Measurements from ENCODE around the gene OGFR. TPM values are rescaled to one million over a fixed set of nuclear protein-coding genes. Genes with fewer than 3 reads are reported as not detected.
A peak's percentile ranks its signal among the peaks of the same experiment; 100 is the strongest.
"Not testable (repeated sequence)": the region's sequence is repeated elsewhere in the genome, so short reads cannot be mapped to it uniquely, and the experiment has no call there.

Gene OGFR
- total and polyA plus RNA-seq, 9 donors: 28.6 to 52.9 (median 43.0) TPM

- Histone ChIP-seq H3K4me1 (ENCODE audit: insufficient read depth) (no peaks in the 10 kb centered on the region), H3K27me3 (no peaks in the 10 kb centered on the region), H3K27ac (no peak overlapping the region), H3K4me3 (no peak overlapping the region), H3K36me3 (no peaks in the 10 kb centered on the region), H3K9me3 (no peaks in the 10 kb centered on the region)
- no peak for TF ChIP-seq EP300 (IDR thresholded peaks at IDR 0.05)
- TF ChIP-seq POLR2A (IDR thresholded peaks at IDR 0.05): no peak
- no peak for TF ChIP-seq CTCF (IDR thresholded peaks at IDR 0.05)
- intact Hi-C loops (cut with DNase I): no loop called here
- DNase-seq: no peak
Measured at GRCh38 chr20:62849431-62849830, 44.8 kb downstream of the OGFR start.

- no peaks in the 10 kb centered on the region for H3K4me1 ChIP-seq (ENCODE audit: insufficient read depth)
- H3K27me3 ChIP-seq: no peaks in the 10 kb centered on the region
- TF ChIP-seq CTCF (IDR thresholded peaks at IDR 0.05) (no peak), EP300 (IDR thresholded peaks at IDR 0.05) (no peak), POLR2A (IDR thresholded peaks at IDR 0.05) (no peak)
- H3K27ac ChIP-seq: no peak overlapping the region
- H3K4me3 ChIP-seq: no peak overlapping the region
- no peaks in the 10 kb centered on the region for H3K9me3 ChIP-seq
- peak in 1 of 5 donors; percentile 31 for DNase-seq
- WGBS, 3 donors: 86 to 87% (median 87%) methylated on average over 22 of the region's 22 CpGs
- no peaks in the 10 kb centered on the region for H3K36me3 ChIP-seq
- intact Hi-C loops (cut with DNase I): no loop called here
Measured at GRCh38 chr20:62850333-62850974, 45.8 kb downstream of the OGFR start.

- no peak overlapping the region for H3K4me3 ChIP-seq
- H3K36me3 ChIP-seq: no peaks in the 10 kb centered on the region
- DNase-seq: peak in 1 of 5 donors; percentile 21
- H3K9me3 ChIP-seq: no peaks in the 10 kb centered on the region
- intact Hi-C loops (cut with DNase I): no loop called here
- no peak overlapping the region for H3K27ac ChIP-seq
- 86 to 90% (median 89%) methylated on average over 8 of the region's 8 CpGs for WGBS, 3 donors
- no peaks in the 10 kb centered on the region for H3K4me1 ChIP-seq (ENCODE audit: insufficient read depth)
- TF ChIP-seq POLR2A (IDR thresholded peaks at IDR 0.05) (no peak), EP300 (IDR thresholded peaks at IDR 0.05) (no peak), CTCF (IDR thresholded peaks at IDR 0.05) (no peak)
- no peaks in the 10 kb centered on the region for H3K27me3 ChIP-seq
Measured at GRCh38 chr20:62852196-62852595, 47.6 kb downstream of the OGFR start.

GRCh38 chr20:62852841-62853240, 48.2 kb downstream of the OGFR start:
- 87 to 96% (median 91%) methylated on average over 12 of the region's 12 CpGs for WGBS, 3 donors

GRCh38 chr20:62853304-62853703, 48.7 kb downstream of the OGFR start:
- peak in 1 of 5 donors; percentile 20 for DNase-seq
- H3K9me3 ChIP-seq; H3K27me3 ChIP-seq; H3K4me3 ChIP-seq; H3K36me3 ChIP-seq; H3K27ac ChIP-seq; H3K4me1 ChIP-seq (ENCODE audit: insufficient read depth); intact Hi-C loops (cut with DNase I): not testable (repeated sequence)
- WGBS, 3 donors: 82 to 90% (median 86%) methylated on average over 6 of the region's 6 CpGs

More at GRCh38 chr20:62852841-62853240, 48.2 kb downstream of the OGFR start:
- TF ChIP-seq POLR2A (IDR thresholded peaks at IDR 0.05) (no peak), EP300 (IDR thresholded peaks at IDR 0.05) (no peak), CTCF (IDR thresholded peaks at IDR 0.05) (no peak)
- DNase-seq: no peak
- H3K36me3 ChIP-seq: no peaks in the 10 kb centered on the region
- H3K4me1 ChIP-seq (ENCODE audit: insufficient read depth): no peaks in the 10 kb centered on the region
- H3K27me3 ChIP-seq: no peaks in the 10 kb centered on the region
- H3K4me3 ChIP-seq: no peak overlapping the region
- H3K9me3 ChIP-seq: no peaks in the 10 kb centered on the region
- intact Hi-C loops (cut with DNase I): no loop called here
- no peak overlapping the region for H3K27ac ChIP-seq
